ENCODE measurements around the gene SDCBP2. TPM values are rescaled to one million over a fixed set of nuclear protein-coding genes. Genes with fewer than 3 reads are reported as not detected.

Gene SDCBP2
- total RNA-seq, 1 experiment from 2014 or later = 0.56 TPM

GRCh38 chr20:1313236-1313964 is 15.5 kb downstream of the SDCBP2 start:
- peak; percentile 63 for DNase-seq (ENCODE audit: low spot score)

DNA sequence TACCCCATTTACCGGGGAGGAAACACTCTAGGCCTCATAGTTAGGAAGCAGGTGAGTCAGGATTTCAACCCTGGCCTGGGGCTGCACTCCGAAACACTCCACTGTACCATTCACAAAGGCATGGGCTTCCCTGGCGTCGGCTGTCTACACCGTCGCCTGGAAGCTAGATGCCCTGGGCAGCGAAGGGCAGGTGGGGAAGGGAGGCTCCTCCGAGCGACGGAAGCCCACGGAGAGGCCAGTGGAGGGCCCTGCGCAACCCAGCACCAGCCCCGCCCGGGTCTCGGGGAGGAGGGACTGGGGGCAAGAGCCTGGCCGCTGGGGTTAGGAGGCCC is 16.1 kb downstream of the SDCBP2 start:
- no peak for DNase-seq (ENCODE audit: low spot score)

- no peak for DNase-seq (ENCODE audit: low spot score)
Observed at GRCh38 chr20:1312308-1312707, 16.6 kb downstream of the SDCBP2 start.

- DNase-seq (ENCODE audit: low spot score) = no peak
Observed at GRCh38 chr20:1310506-1311190, 18.3 kb downstream of the SDCBP2 start.

GRCh38 chr20:1310071-1310470 is 18.9 kb downstream of the SDCBP2 start:
- no peak for DNase-seq (ENCODE audit: low spot score)

GRCh38 chr20:1309439-1309847 is 19.5 kb downstream of the SDCBP2 start:
- DNase-seq (ENCODE audit: low spot score) = no peak

DNA sequence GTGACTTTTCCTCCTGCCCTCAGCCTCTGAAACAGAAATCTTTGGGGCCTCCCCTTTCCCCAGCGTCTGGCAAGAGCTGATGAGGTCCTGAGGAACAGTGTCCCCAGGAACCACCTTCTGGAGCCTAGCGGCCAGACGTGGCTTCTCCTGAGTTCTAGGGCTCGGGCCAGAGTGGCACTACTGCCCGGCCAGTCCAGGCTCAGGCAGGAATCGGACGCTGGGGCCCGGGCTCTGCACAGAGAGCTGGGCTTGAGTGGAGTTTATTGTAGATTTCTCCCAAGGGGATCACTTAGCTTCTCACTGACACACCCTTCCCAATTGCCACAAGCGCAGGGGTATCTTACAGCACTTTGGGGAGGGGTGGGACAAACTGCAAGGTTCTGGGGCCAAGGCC is 20.2 kb downstream of the SDCBP2 start:
- no peak for DNase-seq (ENCODE audit: low spot score)

GRCh38 chr20:1308067-1308701 is 20.8 kb downstream of the SDCBP2 start:
- DNase-seq (ENCODE audit: low spot score) = no peak

DNA sequence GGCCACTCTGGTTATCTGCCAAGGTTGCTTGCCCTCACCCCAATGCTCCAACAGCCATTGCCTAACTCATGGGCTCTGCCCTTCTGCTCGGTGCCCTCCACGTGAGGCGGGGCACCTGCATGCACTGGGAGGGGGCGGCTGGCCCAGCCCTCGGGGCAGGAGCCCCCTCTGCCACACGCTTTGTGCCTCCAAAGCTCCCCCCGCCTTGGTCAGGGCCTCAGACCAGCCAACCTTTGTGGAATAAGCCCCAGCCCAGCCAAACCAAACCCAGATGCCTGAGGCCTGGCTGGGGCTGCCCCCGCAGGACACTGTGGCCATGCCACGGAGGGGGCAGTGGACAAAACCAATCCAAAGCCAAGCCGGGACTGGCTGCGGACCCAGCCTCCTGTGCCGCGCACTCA is 21.4 kb downstream of the SDCBP2 start:
- DNase-seq (ENCODE audit: low spot score) = no peak

DNA sequence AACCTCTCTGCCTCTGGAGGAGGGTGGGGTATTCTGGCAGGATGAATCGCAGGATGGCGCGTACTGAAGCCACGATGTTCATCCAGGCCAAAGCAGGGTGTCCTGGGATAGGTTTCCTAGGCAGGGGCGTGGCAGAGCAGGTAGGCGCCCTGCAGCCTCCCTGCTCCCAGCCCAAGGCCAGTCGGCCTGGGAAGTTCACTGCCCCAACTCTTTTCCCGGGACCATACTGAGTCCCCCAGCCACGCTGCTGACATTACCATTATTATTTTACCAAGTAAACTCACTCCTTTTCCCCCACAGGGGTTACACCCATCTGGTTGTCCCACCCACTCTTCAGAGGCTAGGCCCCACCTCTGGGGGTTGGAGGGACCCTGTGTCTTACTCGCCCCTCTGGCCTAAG is 21.8 kb downstream of the SDCBP2 start:
- no peak for DNase-seq (ENCODE audit: low spot score)

DNA sequence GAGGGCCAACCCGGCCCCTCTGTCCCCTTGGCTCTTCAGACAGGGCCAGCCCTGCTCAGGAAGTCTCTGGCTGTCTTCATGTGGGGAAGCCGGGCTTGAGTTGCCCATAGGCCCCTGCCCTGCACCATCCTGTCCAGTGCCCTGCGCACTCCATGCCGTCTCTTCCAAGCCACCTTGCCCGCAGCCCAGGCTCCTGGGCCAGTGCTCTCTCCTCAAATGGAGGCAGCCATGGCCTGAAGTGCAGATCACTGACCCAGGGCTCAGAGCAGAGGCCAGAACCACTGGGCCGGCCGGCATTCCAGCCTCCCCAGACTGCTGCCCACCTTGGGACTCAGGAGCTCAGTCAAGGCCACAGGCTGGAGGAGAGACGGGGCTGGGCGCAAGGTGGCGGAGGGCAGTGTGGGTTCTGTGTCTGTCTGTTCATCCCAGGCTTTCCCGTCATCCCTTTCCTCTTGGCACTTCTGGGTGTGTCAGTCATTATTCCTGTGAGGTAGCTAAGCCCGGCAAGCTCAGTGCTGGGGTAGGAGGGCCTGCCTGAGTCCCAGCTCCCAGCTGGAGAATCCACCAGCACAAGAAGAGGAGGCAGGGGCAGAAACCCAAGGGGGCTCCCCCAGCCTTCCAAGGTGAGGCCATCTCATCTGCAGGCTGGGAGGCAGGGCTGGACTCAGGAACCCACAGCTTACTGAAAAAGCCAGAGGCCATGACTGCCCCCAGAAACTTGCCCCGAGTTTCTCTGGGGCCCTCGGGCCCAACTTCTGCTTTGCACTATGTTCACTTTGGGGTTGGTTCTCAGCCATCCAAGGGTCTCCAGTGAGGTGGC is 22.4 kb downstream of the SDCBP2 start:
- DNase-seq (ENCODE audit: low spot score) = no peak

- DNase-seq (ENCODE audit: low spot score) = no peak
Observed at GRCh38 chr20:1305712-1306111, 23.2 kb downstream of the SDCBP2 start.

DNA sequence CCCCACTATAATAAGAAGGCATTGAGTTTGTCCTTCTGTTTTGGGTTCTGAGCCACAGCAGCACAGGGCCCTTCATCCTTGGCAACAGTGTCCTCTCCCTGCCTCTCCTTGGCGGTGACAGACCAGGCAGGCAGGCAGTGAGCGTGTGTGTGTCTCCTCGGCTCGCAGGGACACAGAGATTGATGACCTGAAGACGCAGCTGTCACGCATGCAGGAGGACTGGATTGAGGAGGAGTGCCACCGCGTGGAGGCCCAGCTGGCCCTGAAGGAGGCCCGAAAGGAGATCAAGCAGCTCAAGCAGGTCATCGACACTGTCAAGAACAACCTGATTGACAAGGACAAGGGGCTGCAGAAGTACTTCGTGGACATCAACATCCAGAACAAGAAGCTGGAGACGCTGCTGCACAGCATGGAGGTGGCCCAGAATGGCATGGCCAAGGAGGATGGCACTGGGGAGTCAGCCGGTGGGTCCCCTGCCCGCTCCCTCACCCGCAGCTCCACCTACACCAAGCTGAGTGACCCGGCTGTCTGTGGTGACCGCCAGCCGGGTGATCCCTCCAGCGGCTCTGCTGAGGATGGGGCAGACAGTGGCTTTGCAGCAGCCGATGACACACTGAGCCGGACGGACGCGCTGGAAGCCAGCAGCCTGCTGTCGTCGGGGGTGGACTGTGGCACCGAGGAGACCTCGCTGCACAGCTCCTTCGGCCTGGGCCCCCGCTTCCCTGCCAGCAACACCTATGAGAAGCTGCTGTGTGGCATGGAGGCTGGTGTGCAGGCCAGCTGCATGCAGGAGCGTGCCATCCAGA is 24.0 kb downstream of the SDCBP2 start:
- no peak for DNase-seq (ENCODE audit: low spot score)

DNA sequence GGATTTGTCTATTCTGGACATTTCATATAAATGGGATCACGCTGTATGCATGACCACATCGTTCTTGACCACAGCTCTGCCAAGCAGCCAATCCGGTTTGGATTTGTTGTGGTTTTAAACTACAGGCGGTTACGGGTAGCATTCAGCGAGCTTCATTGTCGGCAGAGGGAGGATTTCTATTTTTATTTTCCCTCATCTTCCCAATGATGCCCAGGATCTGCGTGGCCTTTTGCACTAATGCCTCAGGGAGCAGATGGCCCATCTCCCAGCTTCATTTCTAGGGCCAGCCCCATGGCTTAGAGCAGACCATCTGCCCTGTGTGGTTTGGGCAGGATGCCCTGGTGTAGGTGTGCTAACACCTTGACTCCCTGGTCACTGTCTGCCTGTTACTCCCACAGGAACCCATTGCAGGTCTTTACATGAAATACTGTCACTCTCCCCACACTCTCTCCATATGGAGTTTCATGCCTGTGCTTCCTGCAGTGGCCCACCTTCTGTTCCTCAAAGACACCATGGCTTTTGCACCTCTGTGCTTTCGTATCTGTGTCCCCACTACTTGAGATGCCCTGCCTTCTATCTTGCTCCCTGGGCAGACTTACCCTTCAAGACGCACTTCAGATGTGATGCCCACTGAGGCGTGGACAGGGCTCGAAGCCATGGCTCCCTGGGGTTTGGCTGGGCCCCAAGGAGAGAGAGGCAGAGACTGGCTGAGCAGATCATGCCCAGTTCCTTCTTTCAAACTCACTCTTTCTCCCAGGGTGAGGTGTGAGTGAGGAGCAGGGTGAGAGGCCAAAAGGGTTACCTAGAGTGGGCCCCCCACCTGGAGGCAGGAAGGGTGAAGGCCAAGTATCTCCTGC is 26.0 kb downstream of the SDCBP2 start:
- DNase-seq (ENCODE audit: low spot score) = peak; percentile 83

DNA sequence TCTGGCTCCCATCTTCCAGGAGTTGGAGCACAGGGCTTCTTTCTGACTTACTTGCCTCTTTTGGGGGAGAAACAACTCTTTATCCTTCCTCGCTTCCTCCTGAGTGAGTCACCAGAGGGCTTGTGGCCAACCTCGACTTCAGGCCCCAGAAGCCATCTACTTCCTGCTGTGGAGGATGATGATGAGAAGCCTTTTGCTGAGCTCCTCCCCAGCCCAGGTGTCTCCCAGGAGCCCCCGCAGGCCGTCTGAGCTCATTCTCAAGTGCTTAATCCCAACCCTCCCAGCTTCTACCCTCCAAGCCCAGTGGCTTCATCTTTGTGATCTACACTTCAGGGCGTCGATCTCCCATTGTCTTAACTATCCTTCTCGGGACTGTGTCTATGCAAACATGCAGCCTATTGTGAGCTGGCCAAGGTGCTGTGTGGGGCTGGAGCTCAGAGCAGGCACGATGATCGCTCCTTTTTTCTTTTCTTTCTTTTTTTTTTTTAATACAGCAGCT is 27.9 kb downstream of the SDCBP2 start:
- peak; percentile 49 for DNase-seq (ENCODE audit: low spot score)

DNA sequence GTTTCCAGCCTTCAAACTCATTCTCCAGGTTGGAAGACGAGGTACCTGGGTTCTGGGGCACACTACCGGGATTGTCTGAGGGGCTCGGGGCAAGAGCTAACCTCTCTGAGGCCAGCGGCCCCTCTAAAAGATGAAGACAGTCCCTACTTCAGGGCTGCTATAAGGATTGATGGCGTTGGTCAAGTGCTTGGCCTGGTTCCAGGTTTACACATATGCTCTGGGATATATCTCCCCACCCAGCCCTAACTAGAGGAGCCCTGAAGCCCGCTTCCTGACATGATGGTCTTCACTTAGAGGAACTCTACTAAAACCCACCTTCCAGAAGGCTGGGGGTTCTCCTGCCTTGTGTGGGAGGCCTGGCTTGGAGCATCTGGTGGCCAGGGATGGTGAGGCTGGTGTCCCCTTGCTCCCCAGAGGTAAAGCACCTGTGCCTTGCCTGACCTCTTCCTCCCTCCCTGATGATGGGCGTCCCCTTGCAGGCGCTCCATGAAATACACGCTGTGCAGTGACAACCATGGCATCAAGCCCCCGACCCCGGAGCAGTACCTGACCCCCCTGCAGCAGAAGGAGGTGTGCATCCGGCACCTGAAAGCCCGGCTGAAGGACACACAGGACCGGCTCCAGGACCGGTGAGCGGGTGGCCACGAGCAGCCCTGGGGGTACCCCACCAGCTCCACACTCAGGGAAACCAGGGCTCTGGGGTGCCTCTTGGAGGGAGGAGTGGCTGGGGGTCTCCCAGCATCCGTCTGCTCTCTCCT is 28.7 kb downstream of the SDCBP2 start:
- DNase-seq (ENCODE audit: low spot score) = no peak

DNA sequence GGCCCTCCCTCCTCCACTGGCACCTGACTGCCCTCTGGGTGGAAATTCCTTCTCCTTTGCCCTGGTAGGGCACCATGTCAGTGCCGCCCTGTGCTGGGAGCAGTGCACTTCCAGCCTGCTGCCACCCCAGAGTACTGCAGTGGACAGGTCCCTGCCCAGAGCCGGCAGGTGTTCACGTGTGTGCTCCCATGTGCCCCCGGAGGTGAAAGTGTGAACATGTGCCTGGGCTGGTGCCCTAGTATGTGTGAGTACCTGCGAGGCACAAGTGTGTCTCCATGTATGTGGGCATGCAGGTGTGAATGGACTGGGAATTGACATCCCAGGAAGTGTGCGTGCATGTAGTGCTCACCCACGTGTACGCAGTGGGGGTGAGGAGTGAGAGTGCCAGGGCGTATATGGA is 29.4 kb downstream of the SDCBP2 start:
- peak; percentile 25 for DNase-seq (ENCODE audit: low spot score)

GRCh38 chr20:1298888-1299511 is 29.9 kb downstream of the SDCBP2 start:
- no peak for DNase-seq (ENCODE audit: low spot score)

- DNase-seq (ENCODE audit: low spot score) = no peak
Observed at GRCh38 chr20:1298166-1298565, 30.8 kb downstream of the SDCBP2 start.
